ENCODE measurements around the gene AMMECR1. TPM values are rescaled to one million over a fixed set of nuclear protein-coding genes. Genes with fewer than 3 reads are reported as not detected.

AMMECR1 gene
- polyA plus RNA-seq, 1 donor from 2014 or later, result 3.7 TPM

GRCh38 chrX:110287605-110288004, 30.3 kb downstream of the AMMECR1 start:
- no peaks in the 10 kb centered on the region for H3K9me2 ChIP-seq (ENCODE audit: insufficient read depth, low read length)
- TF ChIP-seq CTCF (IDR thresholded peaks at IDR 0.05; ENCODE audit: poor library complexity, severe bottlenecking) (no peak), RAD21 (conservative IDR thresholded peaks at IDR 0.05) (no peak), POLR2AphosphoS5 (IDR thresholded peaks at IDR 0.05) (no peak), MXI1 (conservative IDR thresholded peaks at IDR 0.05; ENCODE audit: poor library complexity, severe bottlenecking) (no peak), EP300 (conservative IDR thresholded peaks at IDR 0.05; ENCODE audit: poor library complexity, severe bottlenecking) (no peak), EZH2 (IDR thresholded peaks at IDR 0.05; ENCODE audit: borderline replicate concordance, insufficient read depth, low read length, poor library complexity, severe bottlenecking) (no peak), REST (IDR thresholded peaks at IDR 0.05; ENCODE audit: borderline replicate concordance) (no peak), TAF1 (IDR thresholded peaks at IDR 0.05; ENCODE audit: low read depth) (no peak), SMC3 (conservative IDR thresholded peaks at IDR 0.05; ENCODE audit: poor library complexity) (no peak)
- H3K79me2 ChIP-seq (replicated peaks; ENCODE audit: insufficient read depth, low read length), result no peaks in the 10 kb centered on the region
- no peaks in the 10 kb centered on the region for H3K27me3 ChIP-seq (ENCODE audit: insufficient read depth, low read depth, low read length)
- no peak overlapping the region for H3K27ac ChIP-seq (ENCODE audit: low read length)
- no peaks in the 10 kb centered on the region for H3K36me3 ChIP-seq (ENCODE audit: insufficient read depth, low read length)
- no peak overlapping the region for H3K4me3 ChIP-seq (ENCODE audit: low read length)
- H3K4me2 ChIP-seq (ENCODE audit: low read length), result no peak overlapping the region
- H4K20me1 ChIP-seq (ENCODE audit: insufficient read depth), result no peaks in the 10 kb centered on the region
- H3F3A ChIP-seq (ENCODE audit: insufficient read depth, low read length, poor library complexity, severe bottlenecking), result no peaks in the 10 kb centered on the region
- H3K9ac ChIP-seq (ENCODE audit: low read length), result no peak overlapping the region
- H3K9me3 ChIP-seq (ENCODE audit: low read length), result no peaks in the 10 kb centered on the region
- no peak overlapping the region for H2AFZ ChIP-seq (ENCODE audit: low read depth, low read length)

- Histone ChIP-seq H3K27me3 (ENCODE audit: insufficient read depth, low read depth, low read length) (no peaks in the 10 kb centered on the region), H3K36me3 (ENCODE audit: insufficient read depth, low read length) (no peaks in the 10 kb centered on the region), H3K9ac (ENCODE audit: low read length) (no peak overlapping the region), H3F3A (ENCODE audit: insufficient read depth, low read length, poor library complexity, severe bottlenecking) (no peaks in the 10 kb centered on the region), H3K4me2 (ENCODE audit: low read length) (no peak overlapping the region), H3K27ac (ENCODE audit: low read length) (no peak overlapping the region), H3K9me2 (ENCODE audit: insufficient read depth, low read length) (no peaks in the 10 kb centered on the region), H3K4me3 (ENCODE audit: low read length) (no peak overlapping the region), H2AFZ (ENCODE audit: low read depth, low read length) (no peak overlapping the region), H4K20me1 (ENCODE audit: insufficient read depth) (no peaks in the 10 kb centered on the region), H3K79me2 (replicated peaks; ENCODE audit: insufficient read depth, low read length) (no peaks in the 10 kb centered on the region), H3K9me3 (ENCODE audit: low read length) (no peaks in the 10 kb centered on the region)
- TF ChIP-seq RAD21 (conservative IDR thresholded peaks at IDR 0.05) (no peak), MXI1 (conservative IDR thresholded peaks at IDR 0.05; ENCODE audit: poor library complexity, severe bottlenecking) (no peak), EZH2 (IDR thresholded peaks at IDR 0.05; ENCODE audit: borderline replicate concordance, insufficient read depth, low read length, poor library complexity, severe bottlenecking) (no peak), SMC3 (conservative IDR thresholded peaks at IDR 0.05; ENCODE audit: poor library complexity) (no peak), CTCF (IDR thresholded peaks at IDR 0.05; ENCODE audit: poor library complexity, severe bottlenecking) (no peak), POLR2AphosphoS5 (IDR thresholded peaks at IDR 0.05) (no peak), EP300 (conservative IDR thresholded peaks at IDR 0.05; ENCODE audit: poor library complexity, severe bottlenecking) (no peak), REST (IDR thresholded peaks at IDR 0.05; ENCODE audit: borderline replicate concordance) (no peak), TAF1 (IDR thresholded peaks at IDR 0.05; ENCODE audit: low read depth) (no peak)
Measured at GRCh38 chrX:110286106-110286505, 31.8 kb downstream of the AMMECR1 start.

Measured in neural cell (in vitro differentiated cells).